Osteocyte (in vitro differentiated cells): ENCODE results near the gene ERN1. TPM values are rescaled to one million over a fixed set of nuclear protein-coding genes. Genes with fewer than 3 reads are reported as not detected.

Source experiments
- DNase-seq: peaks from one replicate; pipeline ENCODE4 v3.0.0; 2021; ENCODE audit warnings: mixed read lengths; ENCODE audit not compliant: unreplicated experiment; ENCODE audit errors: extremely low spot score
- H3K27ac Mint-ChIP-seq: one replicate; pipeline ENCODE4 v1.8.0; 2021; ENCODE audit warnings: mild to moderate bottlenecking, mixed read lengths; ENCODE audit not compliant: unreplicated experiment
- H3K27me3 Mint-ChIP-seq: one replicate; pipeline ENCODE4 v1.8.0; 2021; ENCODE audit warnings: mixed read lengths; ENCODE audit not compliant: unreplicated experiment
- H3K36me3 Mint-ChIP-seq: one replicate; pipeline ENCODE4 v1.8.0; 2021; ENCODE audit warnings: mixed read lengths; ENCODE audit not compliant: unreplicated experiment
- H3K4me1 Mint-ChIP-seq: one replicate; pipeline ENCODE4 v1.8.0; 2021; ENCODE audit warnings: mixed read lengths; ENCODE audit not compliant: unreplicated experiment
- H3K4me3 Mint-ChIP-seq: one replicate; pipeline ENCODE4 v1.8.0; 2021; ENCODE audit warnings: mild to moderate bottlenecking, moderate library complexity, mixed read lengths; ENCODE audit not compliant: unreplicated experiment
- H3K9me3 Mint-ChIP-seq: one replicate; pipeline ENCODE4 v1.8.0; 2021; ENCODE audit warnings: mixed read lengths; ENCODE audit not compliant: unreplicated experiment
- total RNA-seq: library from RNA; stranded (reverse); gene quantifications from 2 replicates; pipeline ENCODE4 v1.2.1, GENCODE V29; 2021
- TF ChIP-seq, protein P1 (sequence below): fragments of 200-600 bp; sonication (generic); IDR thresholded peaks from 2 replicates; pipeline ENCODE4 v1.5.0; 2021; ENCODE audit warnings: antibody characterized with exemption, mild to moderate bottlenecking, moderate library complexity

Gene ERN1
- total RNA-seq, 1 donor from 2014 or later: 21.4 TPM

DNA sequence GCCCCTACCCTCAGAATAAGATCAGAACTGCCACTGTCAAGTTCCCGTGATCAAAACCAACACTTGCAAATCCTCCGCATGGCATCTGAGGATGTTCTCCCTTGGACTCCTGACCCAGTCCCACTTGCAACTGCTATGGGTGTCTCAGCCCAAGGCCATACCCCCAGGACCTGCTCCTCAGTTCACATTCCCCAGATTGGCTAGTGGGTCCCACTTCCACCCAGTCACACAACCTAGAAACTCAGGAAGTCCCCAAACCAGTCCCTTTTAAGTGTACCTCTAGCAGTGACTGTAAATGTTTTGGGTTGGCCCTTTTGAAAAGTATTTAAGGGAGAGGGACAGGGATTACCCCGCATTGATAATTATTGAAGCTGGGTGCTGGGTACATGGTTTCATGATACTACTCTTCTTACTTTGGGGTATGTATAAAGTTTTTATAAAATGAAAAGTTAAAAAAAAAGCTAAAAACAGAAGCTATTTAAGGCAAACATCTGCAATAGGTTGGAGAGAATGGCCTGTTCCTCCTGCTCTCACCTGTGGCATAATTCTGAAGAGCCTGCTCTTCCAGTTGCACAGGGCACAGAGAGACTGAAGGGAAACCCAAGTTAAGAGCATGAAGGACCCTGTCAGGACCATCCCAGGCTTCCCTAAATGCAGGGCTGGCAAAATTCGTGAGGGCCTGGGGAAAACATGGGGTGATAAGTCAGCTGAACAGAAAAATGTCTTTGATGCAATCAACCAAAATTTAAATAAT lies 42.5 kb downstream of the ERN1 start:
- no peaks in the 10 kb centered on the region for H3K27me3 Mint-ChIP-seq
- H3K9me3 Mint-ChIP-seq: no peaks in the 10 kb centered on the region
- H3K27ac Mint-ChIP-seq: no peak overlapping the region
- H3K36me3 Mint-ChIP-seq: peaks cover 9% of the 10 kb centered on the region
- H3K4me3 Mint-ChIP-seq: no peak overlapping the region
- no peaks in the 10 kb centered on the region for H3K4me1 Mint-ChIP-seq
- TF ChIP-seq, protein P1, sequence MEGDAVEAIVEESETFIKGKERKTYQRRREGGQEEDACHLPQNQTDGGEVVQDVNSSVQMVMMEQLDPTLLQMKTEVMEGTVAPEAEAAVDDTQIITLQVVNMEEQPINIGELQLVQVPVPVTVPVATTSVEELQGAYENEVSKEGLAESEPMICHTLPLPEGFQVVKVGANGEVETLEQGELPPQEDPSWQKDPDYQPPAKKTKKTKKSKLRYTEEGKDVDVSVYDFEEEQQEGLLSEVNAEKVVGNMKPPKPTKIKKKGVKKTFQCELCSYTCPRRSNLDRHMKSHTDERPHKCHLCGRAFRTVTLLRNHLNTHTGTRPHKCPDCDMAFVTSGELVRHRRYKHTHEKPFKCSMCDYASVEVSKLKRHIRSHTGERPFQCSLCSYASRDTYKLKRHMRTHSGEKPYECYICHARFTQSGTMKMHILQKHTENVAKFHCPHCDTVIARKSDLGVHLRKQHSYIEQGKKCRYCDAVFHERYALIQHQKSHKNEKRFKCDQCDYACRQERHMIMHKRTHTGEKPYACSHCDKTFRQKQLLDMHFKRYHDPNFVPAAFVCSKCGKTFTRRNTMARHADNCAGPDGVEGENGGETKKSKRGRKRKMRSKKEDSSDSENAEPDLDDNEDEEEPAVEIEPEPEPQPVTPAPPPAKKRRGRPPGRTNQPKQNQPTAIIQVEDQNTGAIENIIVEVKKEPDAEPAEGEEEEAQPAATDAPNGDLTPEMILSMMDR: no peak
- DNase-seq: no peak

DNA sequence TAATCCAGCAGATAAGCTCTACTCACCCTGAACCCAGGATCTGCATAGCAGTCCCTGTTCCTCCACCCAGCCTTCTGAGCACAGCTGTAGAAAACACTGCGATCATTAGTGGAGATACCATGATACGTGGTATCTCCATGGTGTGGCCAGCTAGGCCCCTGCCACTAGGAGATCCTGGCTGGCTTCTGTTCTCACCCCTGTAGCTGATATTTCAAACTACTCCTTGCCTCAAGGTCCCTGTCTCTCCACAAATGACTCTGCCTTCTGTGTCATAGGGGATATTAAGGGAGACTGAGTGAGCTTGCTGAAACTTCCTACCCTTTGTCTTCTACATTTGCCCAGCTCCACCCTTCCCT lies 44.3 kb downstream of the ERN1 start:
- no peaks in the 10 kb centered on the region for H3K27me3 Mint-ChIP-seq
- no peak overlapping the region for H3K4me3 Mint-ChIP-seq
- peaks cover 2% of the 10 kb centered on the region for H3K36me3 Mint-ChIP-seq
- no peak for DNase-seq
- H3K27ac Mint-ChIP-seq: no peak overlapping the region
- H3K9me3 Mint-ChIP-seq: no peaks in the 10 kb centered on the region
- TF ChIP-seq, protein P1: no peak
- no peaks in the 10 kb centered on the region for H3K4me1 Mint-ChIP-seq

DNA sequence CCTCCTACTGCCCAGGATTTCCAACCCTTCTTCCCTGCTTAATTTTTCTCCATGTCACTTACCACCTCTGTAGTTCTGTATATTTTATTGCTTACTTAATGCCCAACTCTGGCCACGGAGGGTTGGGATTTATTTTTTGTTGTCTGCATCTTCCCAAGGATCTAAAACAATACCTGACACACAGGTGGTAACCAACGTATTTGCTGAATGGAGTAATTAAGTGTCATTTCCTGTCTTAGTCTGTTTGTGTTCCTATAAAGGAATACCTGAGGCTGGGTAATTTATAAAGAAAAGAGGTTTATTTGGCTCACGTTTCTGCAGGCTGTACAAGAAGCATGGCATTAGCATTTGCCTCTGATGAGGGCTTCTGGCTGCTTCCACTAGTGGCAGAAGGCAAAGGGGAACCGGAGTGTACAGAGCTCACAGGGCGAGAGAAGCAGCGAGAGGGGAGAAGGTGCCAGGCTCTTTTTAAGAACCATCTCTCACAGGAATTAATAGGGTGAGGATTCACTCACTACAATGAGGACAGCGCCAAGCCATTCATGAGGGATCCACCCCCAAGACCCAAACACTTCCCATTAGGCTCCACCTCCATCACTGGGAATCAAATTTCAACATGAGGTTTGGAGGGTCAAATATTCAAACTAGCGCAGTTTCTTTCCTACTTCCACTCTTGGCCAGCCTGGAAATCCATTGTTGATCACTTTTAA lies 44.8 kb downstream of the ERN1 start:
- TF ChIP-seq, protein P1: no peak
- H3K4me3 Mint-ChIP-seq: no peak overlapping the region
- H3K9me3 Mint-ChIP-seq: no peaks in the 10 kb centered on the region
- DNase-seq: no peak
- no peaks in the 10 kb centered on the region for H3K4me1 Mint-ChIP-seq
- no peaks in the 10 kb centered on the region for H3K27me3 Mint-ChIP-seq
- no peak overlapping the region for H3K27ac Mint-ChIP-seq
- peaks cover 2% of the 10 kb centered on the region for H3K36me3 Mint-ChIP-seq

DNA sequence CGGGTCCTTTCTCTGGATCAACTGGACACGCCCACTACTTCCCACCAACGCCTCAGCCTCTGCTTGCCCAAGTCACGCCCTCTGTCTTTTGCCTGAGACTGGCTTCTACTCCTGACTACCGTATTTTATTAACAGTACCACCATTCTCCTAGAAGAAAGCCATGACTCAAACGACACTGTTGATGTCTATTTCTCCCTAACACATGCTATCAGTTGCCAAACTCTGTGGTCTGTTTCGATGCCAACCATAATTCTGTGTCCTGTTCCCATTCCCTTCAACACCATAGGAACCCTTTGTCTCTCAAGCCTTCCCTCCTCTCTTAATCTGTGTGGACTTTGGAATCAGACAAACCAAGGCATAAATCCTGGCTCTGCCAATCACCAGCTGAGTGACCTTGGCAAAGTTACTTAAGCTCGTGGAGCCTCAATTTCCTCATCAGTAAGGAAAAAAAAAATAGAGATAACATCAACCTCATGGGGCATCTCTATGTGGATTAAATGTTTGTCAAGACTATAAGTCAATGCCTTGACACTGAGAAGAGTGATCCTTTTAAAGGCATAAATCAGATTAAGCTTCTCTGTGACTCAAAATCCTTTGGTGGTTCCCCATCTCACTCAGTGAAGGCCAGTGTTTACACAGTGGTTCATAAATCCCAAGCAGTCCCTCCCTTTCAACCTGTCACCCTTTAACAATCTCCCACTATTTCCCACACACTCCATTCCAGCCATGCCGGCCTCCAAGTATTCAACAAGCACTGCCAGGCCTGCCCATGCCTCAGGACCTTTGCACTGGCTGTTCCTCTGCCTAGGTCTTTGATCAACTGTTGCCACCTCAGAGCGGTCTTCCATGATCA lies 45.6 kb downstream of the ERN1 start:
- H3K4me1 Mint-ChIP-seq: no peaks in the 10 kb centered on the region
- H3K4me3 Mint-ChIP-seq: no peak overlapping the region
- peaks cover 3% of the 10 kb centered on the region for H3K36me3 Mint-ChIP-seq
- no peak for DNase-seq
- TF ChIP-seq, protein P1: no peak
- no peaks in the 10 kb centered on the region for H3K9me3 Mint-ChIP-seq
- no peaks in the 10 kb centered on the region for H3K27me3 Mint-ChIP-seq
- H3K27ac Mint-ChIP-seq: no peak overlapping the region
